Ishikawa (cell line): ENCODE measurements around the gene AACS.

Experiments
- CREB1 ChIP-seq: IDR thresholded peaks from 2 replicates; pipeline ENCODE4 v1.6.1; 2012; ENCODE audit warnings: low read depth
- EGR1 ChIP-seq: IDR thresholded peaks from 2 replicates; pipeline ENCODE4 v1.6.1; 2012
- EP300 ChIP-seq: IDR thresholded peaks from 2 replicates; pipeline ENCODE4 v1.6.1; 2012; ENCODE audit warnings: borderline replicate concordance
- FOXM1 ChIP-seq: IDR thresholded peaks from 2 replicates; pipeline ENCODE4 v1.6.1; 2012; ENCODE audit warnings: low read depth, borderline replicate concordance
- NFIC ChIP-seq: IDR thresholded peaks from 2 replicates; pipeline ENCODE4 v1.6.1; 2012
- TEAD4 ChIP-seq: IDR thresholded peaks from 2 replicates; pipeline ENCODE4 v1.6.1; 2012
- TF ChIP-seq, protein P1 (sequence below): IDR thresholded peaks from 2 replicates; pipeline ENCODE4 v1.6.1; 2012
- TF ChIP-seq, protein P2 (sequence below): IDR thresholded peaks from 2 replicates; pipeline ENCODE4 v1.6.1; 2012; ENCODE audit warnings: low read depth, mild to moderate bottlenecking

GRCh38 chr12:125056306-125056705, 8.9 kb upstream of the AACS start:
- TF ChIP-seq CREB1 = no peak
- no peak for TF ChIP-seq EP300
- TF ChIP-seq, protein P1, sequence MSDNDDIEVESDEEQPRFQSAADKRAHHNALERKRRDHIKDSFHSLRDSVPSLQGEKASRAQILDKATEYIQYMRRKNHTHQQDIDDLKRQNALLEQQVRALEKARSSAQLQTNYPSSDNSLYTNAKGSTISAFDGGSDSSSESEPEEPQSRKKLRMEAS = no peak
- no peak for TF ChIP-seq TEAD4
- no peak for TF ChIP-seq FOXM1
- TF ChIP-seq, protein P2, sequence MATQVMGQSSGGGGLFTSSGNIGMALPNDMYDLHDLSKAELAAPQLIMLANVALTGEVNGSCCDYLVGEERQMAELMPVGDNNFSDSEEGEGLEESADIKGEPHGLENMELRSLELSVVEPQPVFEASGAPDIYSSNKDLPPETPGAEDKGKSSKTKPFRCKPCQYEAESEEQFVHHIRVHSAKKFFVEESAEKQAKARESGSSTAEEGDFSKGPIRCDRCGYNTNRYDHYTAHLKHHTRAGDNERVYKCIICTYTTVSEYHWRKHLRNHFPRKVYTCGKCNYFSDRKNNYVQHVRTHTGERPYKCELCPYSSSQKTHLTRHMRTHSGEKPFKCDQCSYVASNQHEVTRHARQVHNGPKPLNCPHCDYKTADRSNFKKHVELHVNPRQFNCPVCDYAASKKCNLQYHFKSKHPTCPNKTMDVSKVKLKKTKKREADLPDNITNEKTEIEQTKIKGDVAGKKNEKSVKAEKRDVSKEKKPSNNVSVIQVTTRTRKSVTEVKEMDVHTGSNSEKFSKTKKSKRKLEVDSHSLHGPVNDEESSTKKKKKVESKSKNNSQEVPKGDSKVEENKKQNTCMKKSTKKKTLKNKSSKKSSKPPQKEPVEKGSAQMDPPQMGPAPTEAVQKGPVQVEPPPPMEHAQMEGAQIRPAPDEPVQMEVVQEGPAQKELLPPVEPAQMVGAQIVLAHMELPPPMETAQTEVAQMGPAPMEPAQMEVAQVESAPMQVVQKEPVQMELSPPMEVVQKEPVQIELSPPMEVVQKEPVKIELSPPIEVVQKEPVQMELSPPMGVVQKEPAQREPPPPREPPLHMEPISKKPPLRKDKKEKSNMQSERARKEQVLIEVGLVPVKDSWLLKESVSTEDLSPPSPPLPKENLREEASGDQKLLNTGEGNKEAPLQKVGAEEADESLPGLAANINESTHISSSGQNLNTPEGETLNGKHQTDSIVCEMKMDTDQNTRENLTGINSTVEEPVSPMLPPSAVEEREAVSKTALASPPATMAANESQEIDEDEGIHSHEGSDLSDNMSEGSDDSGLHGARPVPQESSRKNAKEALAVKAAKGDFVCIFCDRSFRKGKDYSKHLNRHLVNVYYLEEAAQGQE = no peak
- TF ChIP-seq EGR1 = no peak
- TF ChIP-seq NFIC = no peak
